Mammary epithelial cell (primary cell): ENCODE measurements around the gene SART1.

Experiments used
- EZH2 ChIP-seq: IDR thresholded peaks from 2 replicates; pipeline ENCODE4 v1.6.1; 2012; ENCODE audit warnings: low read length, inconsistent platforms, borderline replicate concordance
- TF ChIP-seq, protein P1 (sequence below), 2 donors: IDR thresholded peaks in 1 of 2; conservative IDR thresholded peaks in 1 of 2; 2 replicates each; pipeline ENCODE4 v1.5.1; 2011 to 2012; ENCODE audit warnings: inconsistent platforms in 2 of 2, low read length in 2 of 2, mild to moderate bottlenecking in 2 of 2, control low read depth in 1 of 2, low read depth in 1 of 2; ENCODE audit not compliant: insufficient read depth in 1 of 2; ENCODE audit errors: extremely low read depth in 1 of 2

DNA sequence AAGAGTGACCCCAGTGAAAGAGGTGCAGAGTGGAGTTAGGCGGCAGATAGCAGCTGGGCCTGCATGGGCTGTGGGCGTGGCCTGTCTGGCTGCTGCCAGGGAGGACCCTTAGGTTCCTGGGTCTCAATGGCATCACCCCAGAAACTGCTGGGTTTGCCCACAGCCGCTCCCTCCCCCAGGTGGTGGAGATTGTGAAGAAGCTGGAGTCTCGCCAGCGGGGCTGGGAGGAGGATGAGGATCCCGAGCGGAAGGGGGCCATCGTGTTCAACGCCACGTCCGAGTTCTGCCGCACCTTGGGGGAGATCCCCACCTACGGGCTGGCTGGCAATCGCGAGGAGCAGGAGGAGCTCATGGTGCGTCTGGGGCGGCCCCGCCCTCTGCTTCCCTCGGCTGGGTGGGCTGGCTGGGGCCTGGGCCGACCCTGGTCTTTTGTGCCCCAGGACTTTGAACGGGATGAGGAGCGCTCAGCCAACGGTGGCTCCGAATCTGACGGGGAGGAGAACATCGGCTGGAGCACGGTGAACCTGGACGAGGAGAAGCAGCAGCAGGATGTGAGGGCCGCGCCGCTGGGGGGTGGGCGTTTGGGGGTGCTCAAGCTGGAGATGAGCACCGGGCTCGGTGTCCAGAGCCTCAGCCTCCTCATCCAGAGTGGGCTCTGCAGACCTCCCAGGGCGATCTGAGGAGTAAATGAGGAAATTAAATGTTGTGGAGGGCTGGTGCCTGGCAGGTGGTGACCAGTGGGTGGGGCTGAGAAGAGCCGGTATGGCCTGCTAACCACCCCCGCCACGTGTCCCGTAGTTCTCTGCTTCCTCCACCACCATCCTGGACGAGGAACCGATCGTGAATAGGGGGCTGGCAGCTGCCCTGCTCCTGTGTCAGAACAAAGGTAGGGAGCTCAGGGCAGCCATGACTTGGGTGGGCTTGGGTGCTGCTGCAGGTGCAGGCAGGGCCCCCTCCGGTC lies 15.0 kb downstream of the SART1 start:
- TF ChIP-seq EZH2 = no peak
- TF ChIP-seq, protein P1, sequence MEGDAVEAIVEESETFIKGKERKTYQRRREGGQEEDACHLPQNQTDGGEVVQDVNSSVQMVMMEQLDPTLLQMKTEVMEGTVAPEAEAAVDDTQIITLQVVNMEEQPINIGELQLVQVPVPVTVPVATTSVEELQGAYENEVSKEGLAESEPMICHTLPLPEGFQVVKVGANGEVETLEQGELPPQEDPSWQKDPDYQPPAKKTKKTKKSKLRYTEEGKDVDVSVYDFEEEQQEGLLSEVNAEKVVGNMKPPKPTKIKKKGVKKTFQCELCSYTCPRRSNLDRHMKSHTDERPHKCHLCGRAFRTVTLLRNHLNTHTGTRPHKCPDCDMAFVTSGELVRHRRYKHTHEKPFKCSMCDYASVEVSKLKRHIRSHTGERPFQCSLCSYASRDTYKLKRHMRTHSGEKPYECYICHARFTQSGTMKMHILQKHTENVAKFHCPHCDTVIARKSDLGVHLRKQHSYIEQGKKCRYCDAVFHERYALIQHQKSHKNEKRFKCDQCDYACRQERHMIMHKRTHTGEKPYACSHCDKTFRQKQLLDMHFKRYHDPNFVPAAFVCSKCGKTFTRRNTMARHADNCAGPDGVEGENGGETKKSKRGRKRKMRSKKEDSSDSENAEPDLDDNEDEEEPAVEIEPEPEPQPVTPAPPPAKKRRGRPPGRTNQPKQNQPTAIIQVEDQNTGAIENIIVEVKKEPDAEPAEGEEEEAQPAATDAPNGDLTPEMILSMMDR (conservative IDR thresholded peaks at IDR 0.05 in 1 of 2, IDR thresholded peaks at IDR 0.05 in 1 of 2; ENCODE audit: extremely low read depth in 1 of 2, insufficient read depth in 1 of 2, low read depth in 1 of 2, low read length in 2 of 2) = no peak
